ENCODE measurements around the gene PELI1. TPM values are rescaled to one million over a fixed set of nuclear protein-coding genes. Genes with fewer than 3 reads are reported as not detected.

Gene PELI1
- total RNA-seq, 1 experiment from 2014 or later: 53.5 TPM

GRCh38 chr2:64090264-64090663 is 54.0 kb downstream of the PELI1 start (continued):
- no peak for TF ChIP-seq IRF1 (CRISPR knock-in tag; IDR thresholded peaks at IDR 0.05)

DNA sequence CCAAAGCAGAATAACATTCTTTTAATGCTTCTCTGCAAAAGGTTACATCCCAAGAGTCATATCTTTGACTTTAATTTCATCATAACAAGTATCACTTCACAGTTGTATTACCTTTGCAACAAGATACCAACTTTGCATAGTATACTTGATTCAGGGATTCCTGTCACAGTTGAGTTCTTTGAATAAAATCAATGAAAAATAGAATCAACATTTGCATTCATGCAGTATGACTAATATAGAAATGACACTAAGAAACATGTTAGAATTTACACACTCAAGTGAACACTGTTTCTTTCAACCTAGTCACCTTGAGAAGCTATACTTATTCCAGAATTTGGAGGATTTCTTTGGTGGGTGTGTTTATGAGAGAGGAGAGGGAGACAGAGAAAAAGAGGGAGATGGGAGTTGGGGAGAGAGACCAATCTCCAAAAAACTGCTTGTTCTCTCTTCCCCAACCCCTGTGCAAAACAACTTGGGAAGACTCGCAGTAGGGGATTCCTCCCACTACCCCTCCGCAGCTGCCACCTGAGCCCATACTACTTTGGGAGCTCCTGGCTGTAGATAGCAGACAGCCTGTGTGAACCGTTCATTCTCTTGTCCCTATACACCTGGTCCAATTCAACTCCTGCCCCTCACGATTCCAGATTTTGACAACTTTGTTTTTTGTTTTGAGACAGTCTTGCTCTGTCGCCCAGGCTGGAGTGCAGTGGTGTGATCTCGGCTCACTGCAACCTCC is 57.7 kb downstream of the PELI1 start:
- Mint-ChIP-seq H3K9me3 (no peaks in the 10 kb centered on the region), H3K27me3 (ENCODE audit: low read depth) (no peaks in the 10 kb centered on the region), H3K4me3 (no peak overlapping the region), H3K4me1 (peaks cover 16% of the 10 kb centered on the region), H3K36me3 (peaks cover 6% of the 10 kb centered on the region), H3K27ac (0 out of 2 replicates have a peak overlapping the region, but pooled peaks have one; percentile 1)
- no peak for TF ChIP-seq ZNF423 (CRISPR knock-in tag; IDR thresholded peaks at IDR 0.05)
- no peak for TF ChIP-seq EMX1 (CRISPR knock-in tag; IDR thresholded peaks at IDR 0.05)
- TF ChIP-seq NFATC4 (CRISPR knock-in tag; IDR thresholded peaks at IDR 0.05): no peak
- no peak for TF ChIP-seq MAX (CRISPR knock-in tag; IDR thresholded peaks at IDR 0.05)
- no peak for TF ChIP-seq SMAD4 (CRISPR knock-in tag; IDR thresholded peaks at IDR 0.05)
- no peak for TF ChIP-seq JAZF1 (CRISPR knock-in tag; IDR thresholded peaks at IDR 0.05)
- TF ChIP-seq, protein P1, sequence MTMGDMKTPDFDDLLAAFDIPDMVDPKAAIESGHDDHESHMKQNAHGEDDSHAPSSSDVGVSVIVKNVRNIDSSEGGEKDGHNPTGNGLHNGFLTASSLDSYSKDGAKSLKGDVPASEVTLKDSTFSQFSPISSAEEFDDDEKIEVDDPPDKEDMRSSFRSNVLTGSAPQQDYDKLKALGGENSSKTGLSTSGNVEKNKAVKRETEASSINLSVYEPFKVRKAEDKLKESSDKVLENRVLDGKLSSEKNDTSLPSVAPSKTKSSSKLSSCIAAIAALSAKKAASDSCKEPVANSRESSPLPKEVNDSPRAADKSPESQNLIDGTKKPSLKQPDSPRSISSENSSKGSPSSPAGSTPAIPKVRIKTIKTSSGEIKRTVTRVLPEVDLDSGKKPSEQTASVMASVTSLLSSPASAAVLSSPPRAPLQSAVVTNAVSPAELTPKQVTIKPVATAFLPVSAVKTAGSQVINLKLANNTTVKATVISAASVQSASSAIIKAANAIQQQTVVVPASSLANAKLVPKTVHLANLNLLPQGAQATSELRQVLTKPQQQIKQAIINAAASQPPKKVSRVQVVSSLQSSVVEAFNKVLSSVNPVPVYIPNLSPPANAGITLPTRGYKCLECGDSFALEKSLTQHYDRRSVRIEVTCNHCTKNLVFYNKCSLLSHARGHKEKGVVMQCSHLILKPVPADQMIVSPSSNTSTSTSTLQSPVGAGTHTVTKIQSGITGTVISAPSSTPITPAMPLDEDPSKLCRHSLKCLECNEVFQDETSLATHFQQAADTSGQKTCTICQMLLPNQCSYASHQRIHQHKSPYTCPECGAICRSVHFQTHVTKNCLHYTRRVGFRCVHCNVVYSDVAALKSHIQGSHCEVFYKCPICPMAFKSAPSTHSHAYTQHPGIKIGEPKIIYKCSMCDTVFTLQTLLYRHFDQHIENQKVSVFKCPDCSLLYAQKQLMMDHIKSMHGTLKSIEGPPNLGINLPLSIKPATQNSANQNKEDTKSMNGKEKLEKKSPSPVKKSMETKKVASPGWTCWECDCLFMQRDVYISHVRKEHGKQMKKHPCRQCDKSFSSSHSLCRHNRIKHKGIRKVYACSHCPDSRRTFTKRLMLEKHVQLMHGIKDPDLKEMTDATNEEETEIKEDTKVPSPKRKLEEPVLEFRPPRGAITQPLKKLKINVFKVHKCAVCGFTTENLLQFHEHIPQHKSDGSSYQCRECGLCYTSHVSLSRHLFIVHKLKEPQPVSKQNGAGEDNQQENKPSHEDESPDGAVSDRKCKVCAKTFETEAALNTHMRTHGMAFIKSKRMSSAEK (CRISPR knock-in tag; IDR thresholded peaks at IDR 0.05; ENCODE audit: borderline replicate concordance): no peak
- TF ChIP-seq NR3C1 (CRISPR knock-in tag; conservative IDR thresholded peaks at IDR 0.05; ENCODE audit: low read depth): no peak
- TF ChIP-seq RORB (CRISPR knock-in tag; IDR thresholded peaks at IDR 0.05): no peak
- TF ChIP-seq ZNF121 (CRISPR knock-in tag; IDR thresholded peaks at IDR 0.05): no peak
- TF ChIP-seq CDX4 (CRISPR knock-in tag; IDR thresholded peaks at IDR 0.05; ENCODE audit: borderline replicate concordance): no peak
- no peak for TF ChIP-seq IRF2 (CRISPR knock-in tag; IDR thresholded peaks at IDR 0.05; ENCODE audit: borderline replicate concordance, low read depth)
- no peak for TF ChIP-seq ATF1 (CRISPR knock-in tag; IDR thresholded peaks at IDR 0.05)
- TF ChIP-seq, protein P2, sequence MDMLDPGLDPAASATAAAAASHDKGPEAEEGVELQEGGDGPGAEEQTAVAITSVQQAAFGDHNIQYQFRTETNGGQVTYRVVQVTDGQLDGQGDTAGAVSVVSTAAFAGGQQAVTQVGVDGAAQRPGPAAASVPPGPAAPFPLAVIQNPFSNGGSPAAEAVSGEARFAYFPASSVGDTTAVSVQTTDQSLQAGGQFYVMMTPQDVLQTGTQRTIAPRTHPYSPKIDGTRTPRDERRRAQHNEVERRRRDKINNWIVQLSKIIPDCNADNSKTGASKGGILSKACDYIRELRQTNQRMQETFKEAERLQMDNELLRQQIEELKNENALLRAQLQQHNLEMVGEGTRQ (CRISPR knock-in tag; IDR thresholded peaks at IDR 0.05): no peak
- TF ChIP-seq SP1 (CRISPR knock-in tag; conservative IDR thresholded peaks at IDR 0.05): no peak
- TF ChIP-seq IRF1 (CRISPR knock-in tag; IDR thresholded peaks at IDR 0.05): no peak
- CTCF ChIA-PET: no interaction called here
- DNase-seq (ENCODE audit: low spot score) (no peak), ATAC-seq (peak; percentile 50; the same call in 1 of the 2 replicates)
- POLR2A ChIA-PET: no interaction called here

DNA sequence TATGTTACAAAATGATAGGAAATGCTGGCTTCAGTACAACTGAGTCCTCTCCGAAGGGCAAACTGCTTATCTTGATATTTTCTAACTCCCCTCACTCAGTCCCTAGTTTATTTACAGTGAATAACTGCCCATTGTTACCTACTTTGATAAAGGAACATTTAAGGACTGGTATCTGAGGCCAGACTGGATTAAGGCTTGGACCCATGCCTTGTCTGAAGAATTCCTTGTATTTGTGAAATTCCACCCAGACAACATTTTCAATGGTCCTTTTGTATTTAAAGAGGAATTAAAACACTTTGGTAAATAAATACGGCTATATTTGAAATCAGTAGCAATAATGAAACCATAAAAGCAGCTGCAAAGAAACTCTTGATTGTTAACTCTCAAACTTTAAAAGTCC is 58.3 kb downstream of the PELI1 start:
- no peaks in the 10 kb centered on the region for H3K27me3 Mint-ChIP-seq (ENCODE audit: low read depth)
- DNase-seq (ENCODE audit: low spot score) (no peak), ATAC-seq (no peak)
- H3K36me3 Mint-ChIP-seq: no peaks in the 10 kb centered on the region; the same call in 1 of the 2 replicates
- no peak overlapping the region for H3K4me3 Mint-ChIP-seq
- ChIA-PET POLR2A (interaction anchor here (0.7 kb wide), 1 partner anchor 179 kb away, joined by 5 read pairs; no protein-coding TSS in a partner anchor), CTCF (no interaction called here)
- no peaks in the 10 kb centered on the region for H3K9me3 Mint-ChIP-seq
- H3K4me1 Mint-ChIP-seq: peaks cover 16% of the 10 kb centered on the region
- no peak overlapping the region for H3K27ac Mint-ChIP-seq
- TF ChIP-seq ZNF416 (CRISPR knock-in tag; IDR thresholded peaks at IDR 0.05) (no peak), OVOL2 (CRISPR knock-in tag; IDR thresholded peaks at IDR 0.05; ENCODE audit: borderline replicate concordance) (no peak), IRF2 (CRISPR knock-in tag; IDR thresholded peaks at IDR 0.05; ENCODE audit: borderline replicate concordance, low read depth) (no peak), RELA (CRISPR knock-in tag; IDR thresholded peaks at IDR 0.05; ENCODE audit: borderline replicate concordance) (no peak), PRDM15 (CRISPR knock-in tag; IDR thresholded peaks at IDR 0.05) (no peak), MAX (CRISPR knock-in tag; IDR thresholded peaks at IDR 0.05) (no peak), TEAD1 (CRISPR knock-in tag; IDR thresholded peaks at IDR 0.05) (no peak)

Measured in WTC11 (cell line).